ENCODE data around the gene SPATA16. TPM values are rescaled to one million over a fixed set of nuclear protein-coding genes. Genes with fewer than 3 reads are reported as not detected.

Gene SPATA16
- total and polyA plus RNA-seq, 2 donors (not counting 3 experiments of a cell fraction or from before 2014, with no cell fraction given), result not detected

DNA sequence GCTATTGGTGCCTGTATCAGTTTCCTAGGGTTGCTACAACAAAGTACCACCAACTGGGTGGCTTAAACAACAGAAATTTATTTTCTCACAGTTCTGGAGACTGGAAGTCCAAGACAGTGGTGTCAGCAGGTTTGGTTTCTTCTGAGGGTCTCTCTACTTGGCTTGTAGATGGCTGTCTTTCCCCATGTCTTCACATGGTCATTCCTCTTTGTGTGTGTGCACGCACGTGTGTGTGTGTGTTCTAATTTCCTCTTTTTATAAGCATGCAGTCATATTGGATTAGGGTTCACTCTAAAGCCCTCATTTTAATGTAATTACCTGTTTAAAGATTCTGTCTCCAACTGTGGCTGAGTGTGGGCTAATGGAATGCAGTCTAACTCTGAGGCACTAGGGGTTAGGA, 182.5 kb downstream of the SPATA16 start:
- Histone ChIP-seq H3K4me3 (replicated peaks in 1 of 3; ENCODE audit: insufficient read depth in 1 of 3, low read depth in 1 of 3, low read length in 3 of 3) (no peak overlapping the region), H3K4me2 (ENCODE audit: insufficient read depth, low read length) (no peak overlapping the region), H4K20me1 (replicated peaks; ENCODE audit: control insufficient read depth, extremely low read depth, insufficient read depth, low read length) (no peaks in the 10 kb centered on the region), H3K27ac (ENCODE audit: insufficient read depth, low read depth, low read length) (no peak overlapping the region), H3K4me1 (ENCODE audit: control insufficient read depth, extremely low read depth, insufficient read depth, low read length) (no peaks in the 10 kb centered on the region), H3K9ac (replicated peaks; ENCODE audit: extremely low read depth, insufficient read depth, low read length) (no peak overlapping the region), H3K9me1 (replicated peaks; ENCODE audit: control insufficient read depth, extremely low read depth, insufficient read depth, low read length) (no peaks in the 10 kb centered on the region), H3K27me3 (ENCODE audit: control insufficient read depth in 2 of 2, insufficient read depth in 2 of 2, low read length in 2 of 2) (no peaks in the 10 kb centered on the region), H3K79me2 (ENCODE audit: control insufficient read depth, insufficient read depth, low read length) (no peaks in the 10 kb centered on the region), H3K9me3 (replicated peaks; ENCODE audit: control insufficient read depth, insufficient read depth, low read length) (no peaks in the 10 kb centered on the region), H3K36me3 (ENCODE audit: control insufficient read depth in 2 of 2, extremely low read depth in 1 of 2, insufficient read depth in 2 of 2, low read length in 2 of 2) (no peaks in the 10 kb centered on the region), H2AFZ (ENCODE audit: low read depth, low read length) (no peak overlapping the region)
- intact Hi-C loops (cut with micrococcal nuclease), result no loop called here
- BruUV-seq (replicated peaks), result no TSS peak
- TF ChIP-seq JUN (IDR thresholded peaks at IDR 0.05; ENCODE audit: borderline replicate concordance, insufficient read depth, insufficient read length, low read depth) (no peak), EZH2 (IDR thresholded peaks at IDR 0.05; ENCODE audit: borderline replicate concordance, low read depth, low read length, severe bottlenecking) (no peak), MYC (IDR thresholded peaks at IDR 0.05; ENCODE audit: low read depth, low read length) (no peak), FOS (IDR thresholded peaks at IDR 0.05; ENCODE audit: borderline replicate concordance, insufficient read depth, low read length) (no peak), POLR2AphosphoS5 (IDR thresholded peaks at IDR 0.05; ENCODE audit: insufficient read depth, low read depth, low read length) (no peak), POLR2A (IDR thresholded peaks at IDR 0.05; ENCODE audit: low read depth, low read length) (no peak), MAX (IDR thresholded peaks at IDR 0.05; ENCODE audit: insufficient read depth, insufficient read length) (no peak), GATA2 (IDR thresholded peaks at IDR 0.05; ENCODE audit: insufficient read depth, insufficient read length, low read depth, low read length) (no peak)
- TF ChIP-seq, protein P1, sequence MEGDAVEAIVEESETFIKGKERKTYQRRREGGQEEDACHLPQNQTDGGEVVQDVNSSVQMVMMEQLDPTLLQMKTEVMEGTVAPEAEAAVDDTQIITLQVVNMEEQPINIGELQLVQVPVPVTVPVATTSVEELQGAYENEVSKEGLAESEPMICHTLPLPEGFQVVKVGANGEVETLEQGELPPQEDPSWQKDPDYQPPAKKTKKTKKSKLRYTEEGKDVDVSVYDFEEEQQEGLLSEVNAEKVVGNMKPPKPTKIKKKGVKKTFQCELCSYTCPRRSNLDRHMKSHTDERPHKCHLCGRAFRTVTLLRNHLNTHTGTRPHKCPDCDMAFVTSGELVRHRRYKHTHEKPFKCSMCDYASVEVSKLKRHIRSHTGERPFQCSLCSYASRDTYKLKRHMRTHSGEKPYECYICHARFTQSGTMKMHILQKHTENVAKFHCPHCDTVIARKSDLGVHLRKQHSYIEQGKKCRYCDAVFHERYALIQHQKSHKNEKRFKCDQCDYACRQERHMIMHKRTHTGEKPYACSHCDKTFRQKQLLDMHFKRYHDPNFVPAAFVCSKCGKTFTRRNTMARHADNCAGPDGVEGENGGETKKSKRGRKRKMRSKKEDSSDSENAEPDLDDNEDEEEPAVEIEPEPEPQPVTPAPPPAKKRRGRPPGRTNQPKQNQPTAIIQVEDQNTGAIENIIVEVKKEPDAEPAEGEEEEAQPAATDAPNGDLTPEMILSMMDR (IDR thresholded peaks at IDR 0.05; ENCODE audit: extremely low read depth in 1 of 2, insufficient read depth in 1 of 2, low read depth in 1 of 2, low read length in 2 of 2), result no peak
- FAIRE-seq (no peak), DNase-seq (ENCODE audit: low read depth, low spot score) (no peak)
- CTCF ChIA-PET, result no interaction called here
- POLR2A ChIA-PET, result no interaction called here
- dilution Hi-C loops (cut with MboI; ENCODE audit: extremely low pct_ligation_motif_present, low sequenced_read_pairs), result no loop called here
